AG09309 (cell line): ENCODE measurements around the gene USP11.

Source experiments
- DNase-seq: peaks from one replicate; pipeline ENCODE4 v3.0.0-alpha.2; 2010; ENCODE audit warnings: low read depth
- H3K4me3 ChIP-seq: 2 replicates; pipeline ENCODE4 v1.5.1; 2011; ENCODE audit warnings: mild to moderate bottlenecking, low read depth, low read length, moderate library complexity; ENCODE audit not compliant: control insufficient read depth
- TF ChIP-seq, protein P1 (sequence below): IDR thresholded peaks from 2 replicates; pipeline ENCODE4 v1.5.1; 2011; ENCODE audit warnings: mild to moderate bottlenecking, low read depth, low read length, inconsistent platforms; ENCODE audit not compliant: insufficient read depth, control insufficient read depth; ENCODE audit errors: missing control alignments

The USP11 gene

DNA sequence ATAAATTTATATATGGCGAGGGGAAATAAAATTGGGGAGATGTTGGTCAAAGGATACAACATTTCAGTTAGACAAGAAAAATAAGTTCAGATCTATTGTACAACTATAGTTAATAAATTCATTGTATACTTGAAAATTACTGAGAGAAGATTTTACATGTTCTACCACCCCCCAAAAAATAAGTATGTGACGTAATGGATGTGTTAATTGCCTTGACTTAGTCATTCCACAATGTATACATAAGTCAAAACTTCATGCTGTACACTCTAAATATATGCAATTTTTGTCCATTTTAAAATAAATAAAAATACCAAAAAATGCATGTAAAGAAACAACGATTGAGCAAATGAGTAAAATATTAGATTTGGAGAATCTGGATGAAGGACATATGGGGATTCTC, 1.8 kb downstream of the USP11 start:
- DNase-seq = no peak
- H3K4me3 ChIP-seq = no peak overlapping the region
- TF ChIP-seq, protein P1, sequence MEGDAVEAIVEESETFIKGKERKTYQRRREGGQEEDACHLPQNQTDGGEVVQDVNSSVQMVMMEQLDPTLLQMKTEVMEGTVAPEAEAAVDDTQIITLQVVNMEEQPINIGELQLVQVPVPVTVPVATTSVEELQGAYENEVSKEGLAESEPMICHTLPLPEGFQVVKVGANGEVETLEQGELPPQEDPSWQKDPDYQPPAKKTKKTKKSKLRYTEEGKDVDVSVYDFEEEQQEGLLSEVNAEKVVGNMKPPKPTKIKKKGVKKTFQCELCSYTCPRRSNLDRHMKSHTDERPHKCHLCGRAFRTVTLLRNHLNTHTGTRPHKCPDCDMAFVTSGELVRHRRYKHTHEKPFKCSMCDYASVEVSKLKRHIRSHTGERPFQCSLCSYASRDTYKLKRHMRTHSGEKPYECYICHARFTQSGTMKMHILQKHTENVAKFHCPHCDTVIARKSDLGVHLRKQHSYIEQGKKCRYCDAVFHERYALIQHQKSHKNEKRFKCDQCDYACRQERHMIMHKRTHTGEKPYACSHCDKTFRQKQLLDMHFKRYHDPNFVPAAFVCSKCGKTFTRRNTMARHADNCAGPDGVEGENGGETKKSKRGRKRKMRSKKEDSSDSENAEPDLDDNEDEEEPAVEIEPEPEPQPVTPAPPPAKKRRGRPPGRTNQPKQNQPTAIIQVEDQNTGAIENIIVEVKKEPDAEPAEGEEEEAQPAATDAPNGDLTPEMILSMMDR = no peak

DNA sequence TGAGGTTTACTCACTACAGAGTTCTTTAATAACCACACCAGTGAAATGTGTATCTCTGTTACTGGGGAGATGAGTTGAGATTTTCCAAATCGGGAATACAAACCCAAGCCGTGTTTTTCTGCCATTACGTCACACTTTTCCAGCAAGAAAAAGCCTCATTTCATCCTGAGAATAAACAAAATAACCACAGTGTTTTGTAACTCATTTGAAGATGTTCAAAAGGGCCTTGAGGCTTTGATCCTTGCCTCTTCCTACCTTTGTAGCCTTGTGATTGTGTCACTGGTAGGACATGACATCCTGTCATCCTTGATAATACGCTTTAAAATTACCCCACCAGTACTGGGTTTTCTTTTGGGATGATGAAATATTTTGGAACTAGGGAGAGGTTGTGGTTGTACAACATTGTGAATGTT, 2.9 kb downstream of the USP11 start:
- no peak overlapping the region for H3K4me3 ChIP-seq
- no peak for DNase-seq
- TF ChIP-seq, protein P1 = no peak

DNA sequence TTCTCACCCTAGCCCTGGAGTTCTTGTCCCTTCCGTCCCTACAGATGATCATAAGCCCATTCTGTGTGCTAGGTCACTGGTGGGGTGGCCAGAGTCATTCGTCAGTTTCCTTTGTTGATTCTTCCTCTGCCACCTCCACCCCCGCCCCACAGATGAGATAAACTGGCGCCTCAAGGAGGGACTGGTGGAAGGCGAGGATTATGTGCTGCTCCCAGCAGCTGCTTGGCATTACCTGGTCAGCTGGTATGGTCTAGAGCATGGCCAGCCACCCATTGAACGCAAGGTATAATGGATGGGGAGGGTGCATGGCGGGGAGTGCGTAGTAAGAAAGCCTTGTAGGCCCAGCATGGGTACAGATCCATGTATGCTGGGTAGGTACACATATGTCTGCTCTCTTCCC, 6.4 kb downstream of the USP11 start:
- H3K4me3 ChIP-seq = no peak overlapping the region
- TF ChIP-seq, protein P1 = no peak
- no peak for DNase-seq

DNA sequence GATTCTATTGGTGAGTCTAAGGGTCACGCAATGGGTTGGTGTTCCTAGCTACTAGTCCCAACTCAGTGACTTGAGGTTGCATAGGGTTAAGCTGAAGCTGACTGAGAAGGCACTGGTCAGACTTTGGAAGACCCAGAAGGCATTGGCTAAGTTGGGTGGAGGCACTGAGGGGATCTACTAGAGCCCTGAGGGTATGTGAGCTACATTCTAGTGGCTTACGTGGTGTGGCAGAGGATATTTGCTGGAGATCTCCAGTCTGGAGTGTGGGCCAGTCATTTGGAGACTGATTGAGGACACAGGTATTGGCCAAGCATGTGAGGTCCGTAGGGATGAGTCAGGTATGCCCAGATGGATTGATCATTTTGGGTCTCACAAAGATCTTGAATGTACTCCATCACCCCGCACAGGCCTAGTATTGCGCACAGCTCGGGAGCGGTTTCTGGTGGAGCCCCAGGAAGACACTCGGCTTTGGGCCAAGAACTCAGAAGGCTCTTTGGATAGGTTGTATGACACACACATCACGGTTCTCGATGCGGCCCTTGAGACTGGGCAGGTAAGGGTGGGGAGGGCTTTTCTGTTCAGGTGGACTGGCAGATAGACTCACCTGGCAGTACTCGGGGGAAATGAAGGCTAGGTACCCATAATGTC, 7.2 kb downstream of the USP11 start:
- DNase-seq = no peak
- TF ChIP-seq, protein P1 = no peak
- no peak overlapping the region for H3K4me3 ChIP-seq

DNA sequence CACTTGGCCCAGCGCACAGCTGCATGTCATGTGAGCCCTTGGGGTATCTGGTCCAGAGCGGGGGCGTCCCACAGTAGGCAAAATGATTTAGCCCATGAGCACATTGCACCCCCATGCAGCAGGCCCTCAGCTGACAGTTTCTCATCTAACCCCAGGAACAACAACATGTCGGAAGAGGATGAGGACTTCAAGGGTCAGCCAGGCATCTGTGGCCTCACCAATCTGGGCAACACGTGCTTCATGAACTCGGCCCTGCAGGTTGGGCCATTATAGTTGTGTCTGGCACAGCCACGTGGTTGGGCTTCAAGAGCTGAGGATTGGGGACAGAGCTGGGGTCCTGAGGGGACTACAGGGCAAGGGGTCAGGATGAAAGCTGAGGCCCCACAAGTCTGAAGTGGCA, 7.8 kb downstream of the USP11 start:
- no peak overlapping the region for H3K4me3 ChIP-seq
- TF ChIP-seq, protein P1 = no peak
- DNase-seq = no peak

DNA sequence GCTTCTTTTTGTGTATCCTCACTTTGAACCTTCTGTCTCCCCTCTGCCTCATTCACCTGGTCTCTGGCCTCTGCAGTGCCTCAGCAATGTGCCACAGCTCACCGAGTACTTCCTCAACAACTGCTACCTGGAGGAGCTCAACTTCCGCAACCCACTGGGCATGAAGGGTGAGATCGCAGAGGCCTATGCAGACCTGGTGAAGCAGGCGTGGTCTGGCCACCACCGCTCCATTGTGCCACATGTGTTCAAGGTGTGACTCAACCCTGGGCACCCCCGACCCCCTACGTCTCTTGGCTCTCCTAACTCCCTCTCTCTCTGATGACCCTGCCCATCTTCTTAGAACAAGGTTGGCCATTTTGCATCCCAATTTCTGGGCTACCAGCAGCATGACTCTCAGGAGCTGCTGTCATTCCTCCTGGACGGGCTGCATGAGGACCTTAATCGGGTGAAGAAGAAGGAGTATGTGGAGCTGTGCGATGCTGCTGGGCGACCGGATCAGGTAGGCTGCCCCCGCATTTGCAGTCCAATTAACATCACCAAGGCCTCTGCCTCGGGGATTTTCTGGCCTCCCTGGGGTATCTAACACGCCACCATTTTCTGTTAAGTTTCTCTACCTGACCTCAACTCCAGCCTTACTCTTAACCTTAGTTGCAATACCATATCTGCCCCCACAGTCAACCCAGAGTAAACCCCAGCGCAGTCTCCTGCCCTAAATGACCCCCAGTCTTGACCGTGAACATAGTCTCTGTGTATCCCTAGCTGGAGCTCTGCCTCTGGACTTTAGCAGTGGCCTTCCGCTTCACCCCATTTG, 8.6 kb downstream of the USP11 start:
- H3K4me3 ChIP-seq = no peak overlapping the region
- TF ChIP-seq, protein P1 = no peak
- DNase-seq = no peak
